Cardiac septum (tissue), 1 donor: ENCODE data around the gene LCP2. TPM values are rescaled to one million over a fixed set of nuclear protein-coding genes. Genes with fewer than 3 reads are reported as not detected.

Experiments used
- DNase-seq: peaks from one replicate; pipeline ENCODE4 v3.0.0-alpha.2; 2020; ENCODE audit warnings: low spot score
- intact Hi-C: fragments of 100-400 bp; cut with DNase I; formaldehyde crosslinking; loops from one replicate; pipeline ENCODE4 v1.14.0; 2022
- total RNA-seq: library from RNA; stranded (reverse); fragmentation: NEBNext Ultra II Directional; extraction: Animal tissue kit (Norgen Biotek cat#: 25700); gene quantifications from one replicate; pipeline ENCODE4 v1.2.1, GENCODE V29; 2021
- donor health status: DM: no; HTN: no; CAD: no.

Gene LCP2
- total RNA-seq, 1 donor from 2014 or later: 6.2 TPM

GRCh38 chr5:170280011-170280493 lies 17.5 kb downstream of the LCP2 start:
- no peak for DNase-seq
- intact Hi-C loops: no loop called here

GRCh38 chr5:170279459-170279817 lies 18.1 kb downstream of the LCP2 start:
- intact Hi-C loops: loop anchor here (5.0 kb wide), 1 partner anchor 53 kb away; no protein-coding TSS in a partner anchor

GRCh38 chr5:170278611-170279458 lies 18.7 kb downstream of the LCP2 start:
- intact Hi-C loops: loop anchor here (5.0 kb wide), 1 partner anchor 53 kb away; no protein-coding TSS in a partner anchor
- peak; percentile 89 for DNase-seq

More at GRCh38 chr5:170279459-170279817, 18.1 kb downstream of the LCP2 start:
- DNase-seq: no peak

GRCh38 chr5:170277867-170278281 lies 19.7 kb downstream of the LCP2 start:
- intact Hi-C loops: loop anchor here (5.0 kb wide), 1 partner anchor 54 kb away; no protein-coding TSS in a partner anchor
- DNase-seq: no peak

- DNase-seq: no peak
- intact Hi-C loops: loop anchor here (5.0 kb wide), 1 partner anchor 56 kb away; no protein-coding TSS in a partner anchor
These were observed 21.4 kb downstream of the LCP2 start for GRCh38 chr5:170276140-170276539.

GRCh38 chr5:170275376-170275994 lies 22.1 kb downstream of the LCP2 start:
- intact Hi-C loops: loop anchor here (5.0 kb wide), 1 partner anchor 57 kb away; no protein-coding TSS in a partner anchor

GRCh38 chr5:170273968-170274710 lies 23.4 kb downstream of the LCP2 start:
- no peak for DNase-seq
- intact Hi-C loops: no loop called here

More at GRCh38 chr5:170275376-170275994, 22.1 kb downstream of the LCP2 start:
- no peak for DNase-seq

- intact Hi-C loops: no loop called here
- no peak for DNase-seq
These were observed 27.1 kb downstream of the LCP2 start for GRCh38 chr5:170270293-170271069.

GRCh38 chr5:170269579-170269978 lies 28.0 kb downstream of the LCP2 start:
- intact Hi-C loops: loop anchor here (2.0 to 5.0 kb wide), 3 partner anchors 68 to 363 kb away; no protein-coding TSS in a partner anchor
- no peak for DNase-seq

GRCh38 chr5:170268884-170269283 lies 28.7 kb downstream of the LCP2 start:
- no peak for DNase-seq
- intact Hi-C loops: loop anchor here (2.0 to 5.0 kb wide), 3 partner anchors 68 to 363 kb away; no protein-coding TSS in a partner anchor

GRCh38 chr5:170268153-170268689 lies 29.4 kb downstream of the LCP2 start:
- intact Hi-C loops: loop anchor here (2.0 to 5.0 kb wide), 3 partner anchors 69 to 364 kb away; no protein-coding TSS in a partner anchor
- DNase-seq: no peak

GRCh38 chr5:170267431-170268152 lies 30.0 kb downstream of the LCP2 start:
- intact Hi-C loops: loop anchor here (2.0 to 5.0 kb wide), 3 partner anchors 70 to 365 kb away; no protein-coding TSS in a partner anchor
- no peak for DNase-seq

GRCh38 chr5:170266570-170267381 lies 30.8 kb downstream of the LCP2 start:
- DNase-seq: no peak

GRCh38 chr5:170265522-170265921 lies 32.1 kb downstream of the LCP2 start:
- DNase-seq: no peak

More at GRCh38 chr5:170266570-170267381, 30.8 kb downstream of the LCP2 start:
- intact Hi-C loops: loop anchor here (5.0 kb wide), 2 partner anchors 71 to 366 kb away; no protein-coding TSS in a partner anchor

GRCh38 chr5:170263906-170264305 lies 33.7 kb downstream of the LCP2 start:
- intact Hi-C loops: no loop called here
- no peak for DNase-seq

More at GRCh38 chr5:170265522-170265921, 32.1 kb downstream of the LCP2 start:
- intact Hi-C loops: loop anchor here (5.0 kb wide), 2 partner anchors 72 to 367 kb away; no protein-coding TSS in a partner anchor
